HepG2 (cell line): Measurements from ENCODE around the gene RANBP3. TPM values are rescaled to one million over a fixed set of nuclear protein-coding genes. Genes with fewer than 3 reads are reported as not detected.

ENCODE experiments used
- ARID4A ChIP-seq: sonication (generic); formaldehyde crosslinking; IDR thresholded peaks from 2 replicates; pipeline ENCODE4 v1.5.0; 2020; ENCODE audit warnings: mild to moderate bottlenecking, missing genetic modification reagents, borderline replicate concordance
- EED ChIP-seq: sonication (generic); formaldehyde crosslinking; IDR thresholded peaks from 2 replicates; pipeline ENCODE4 v1.5.0; 2020; ENCODE audit warnings: mild to moderate bottlenecking, missing genetic modification reagents
- ELF1 ChIP-seq: sonication (generic); formaldehyde crosslinking; IDR thresholded peaks from 2 replicates; pipeline ENCODE4 v1.4.0; 2020; ENCODE audit warnings: missing genetic modification reagents
- GABPB1 ChIP-seq: IDR thresholded peaks from 2 replicates; pipeline ENCODE4 v1.6.1; 2016; ENCODE audit warnings: mild to moderate bottlenecking, missing genetic modification reagents, moderate library complexity, missing compliant biosample characterization
- GRHL1 ChIP-seq: sonication (generic); formaldehyde crosslinking; conservative IDR thresholded peaks from 2 replicates; pipeline ENCODE4 v1.8.0; 2022; ENCODE audit warnings: missing genetic modification reagents
- HHEX ChIP-seq: IDR thresholded peaks from 2 replicates; pipeline ENCODE4 v1.6.1; 2016; ENCODE audit warnings: control low read depth
- KDM5B ChIP-seq: sonication (generic); formaldehyde crosslinking; IDR thresholded peaks from 2 replicates; pipeline ENCODE4 v1.4.0; 2020; ENCODE audit warnings: missing genetic modification reagents, mild to moderate bottlenecking, borderline replicate concordance
- KLF6 ChIP-seq: IDR thresholded peaks from 2 replicates; pipeline ENCODE4 v1.8.0; 2016; ENCODE audit warnings: missing biosample characterization, missing genetic modification reagents
- MAZ ChIP-seq, 2 experiments: sonication (generic) in 1 of 2; formaldehyde crosslinking in 1 of 2; IDR thresholded peaks; 2 replicates each; pipeline versions ENCODE4 v1.5.0 to v1.6.1; 2012 to 2020; ENCODE audit warnings: low read depth in 2 of 2, mild to moderate bottlenecking in 2 of 2, borderline replicate concordance in 1 of 2, improper control_type of control experiment in 1 of 2, low read length in 1 of 2, missing genetic modification reagents in 1 of 2, moderate library complexity in 1 of 2
- MYC ChIP-seq: sonication (generic); formaldehyde crosslinking; IDR thresholded peaks from 2 replicates; pipeline ENCODE4 v1.9.0; 2021; ENCODE audit warnings: missing genetic modification reagents, borderline replicate concordance
- NFRKB ChIP-seq: fragments of 450-650 bp; IDR thresholded peaks from 2 replicates; pipeline ENCODE4 v1.6.1; 2017
- NFYC ChIP-seq: IDR thresholded peaks from 2 replicates; pipeline ENCODE4 v1.6.1; 2016; ENCODE audit warnings: missing genetic modification reagents, missing compliant biosample characterization
- SAFB2 ChIP-seq: sonication (generic); formaldehyde crosslinking; IDR thresholded peaks from 2 replicates; pipeline ENCODE4 v1.5.1; 2020; ENCODE audit warnings: missing genetic modification reagents, low read depth, mild to moderate bottlenecking, borderline replicate concordance
- SAP130 ChIP-seq: IDR thresholded peaks from 2 replicates; pipeline ENCODE4 v1.6.1; 2016; ENCODE audit warnings: low read depth
- SRSF9 ChIP-seq: fragments of 200-400 bp; formaldehyde crosslinking; IDR thresholded peaks from 2 replicates; pipeline ENCODE4 v1.6.1; 2018; ENCODE audit warnings: borderline replicate concordance, mild to moderate bottlenecking, low read depth, low read length; ENCODE audit not compliant: insufficient read depth, poor library complexity, severe bottlenecking
- TCF7L2 ChIP-seq: IDR thresholded peaks from 2 replicates; pipeline ENCODE4 v1.6.1; 2011; ENCODE audit warnings: mild to moderate bottlenecking, low read depth, low read length, moderate library complexity
- TOPORS ChIP-seq: sonication (generic); formaldehyde crosslinking; IDR thresholded peaks from 2 replicates; pipeline ENCODE4 v1.8.0; 2023; ENCODE audit warnings: mild to moderate bottlenecking, missing genetic modification reagents
- TP53 ChIP-seq: sonication (generic); formaldehyde crosslinking; conservative IDR thresholded peaks from 2 replicates; pipeline ENCODE4 v1.4.0; 2020; ENCODE audit warnings: missing genetic modification reagents
- TSC22D2 ChIP-seq: sonication (generic); formaldehyde crosslinking; IDR thresholded peaks from 2 replicates; pipeline ENCODE4 v1.5.1; 2020; ENCODE audit warnings: missing genetic modification reagents, mild to moderate bottlenecking, borderline replicate concordance
- ZFP41 ChIP-seq: sonication (generic); formaldehyde crosslinking; IDR thresholded peaks from 2 replicates; pipeline ENCODE4 v1.4.0; 2020; ENCODE audit warnings: mild to moderate bottlenecking, missing genetic modification reagents, borderline replicate concordance
- ZNF124 ChIP-seq: sonication (generic); formaldehyde crosslinking; IDR thresholded peaks from 2 replicates; pipeline ENCODE4 v1.4.0; 2020; ENCODE audit warnings: missing genetic modification reagents
- ZNF260 ChIP-seq: sonication (generic); formaldehyde crosslinking; IDR thresholded peaks from 2 replicates; pipeline ENCODE4 v1.4.0; 2020; ENCODE audit warnings: missing genetic modification reagents, low read depth, mild to moderate bottlenecking, borderline replicate concordance
- ZNF761 ChIP-seq: sonication (generic); formaldehyde crosslinking; conservative IDR thresholded peaks from 2 replicates; pipeline ENCODE4 v1.4.0; 2020; ENCODE audit warnings: mild to moderate bottlenecking, missing genetic modification reagents
- ZNF83 ChIP-seq: sonication (generic); formaldehyde crosslinking; IDR thresholded peaks from 2 replicates; pipeline ENCODE4 v1.4.0; 2020; ENCODE audit warnings: missing genetic modification reagents, mild to moderate bottlenecking, borderline replicate concordance
- polyA plus RNA-seq, 8 experiments: library from polyadenylated mRNA; depleted of rRNA in 3 of 8; stranded (reverse) in 7 of 8; unstranded in 1 of 8; fragments of >200 nt; fragmentation: Illumina TruSeq in 4 of 8; extraction: Trizol in 4 of 8; gene quantifications; 2 replicates each; pipeline versions ENCODE4 v1.2.1 to v1.2.3, GENCODE V29; 2011 to 2016; ENCODE audit warnings: low read depth in 4 of 8, missing spikeins in 1 of 8, mixed read lengths in 1 of 8; ENCODE audit not compliant: insufficient read depth in 1 of 8
- total RNA-seq, 5 experiments: library from RNA; depleted of rRNA; stranded (reverse); fragments of >200 nt; fragmentation: Illumina TruSeq; extraction: Trizol; gene quantifications; 2 replicates each; pipeline ENCODE4 v1.2.3, GENCODE V29; 2016; ENCODE audit warnings: low read depth in 1 of 5

The RANBP3 gene
- total and polyA plus RNA-seq, 2 of the 13 experiments (the other 11 are each of a cell fraction or from before 2014, with no cell fraction given), result 39.5 to 149 TPM

GRCh38 chr19:5904352-5905113 lies 73.4 kb downstream of the RANBP3 start, which contains the start of gene VMAC (continued):
- no peak for TF ChIP-seq GRHL1
- peak; percentile 42; the same call in 1 of the 2 replicates for TF ChIP-seq ZNF124
- TF ChIP-seq ARID4A (CRISPR knock-in tag), result peak; percentile 89
- TF ChIP-seq NFRKB, result no peak
- 0 out of 2 replicates have a peak, but pooled peaks have one; percentile 58 for TF ChIP-seq TOPORS
- no peak for TF ChIP-seq ZFP41 (CRISPR knock-in tag)
- TF ChIP-seq TP53 (CRISPR knock-in tag), result no peak
- no peak for TF ChIP-seq KDM5B (CRISPR knock-in tag)
- TF ChIP-seq TSC22D2, result no peak
- TF ChIP-seq MYC (CRISPR knock-in tag), result peak; percentile 17
- TF ChIP-seq ZNF761 (CRISPR knock-in tag), result 0 out of 2 replicates have a peak, but pooled peaks have one; percentile 35
- TF ChIP-seq SRSF9, result no peak
- TF ChIP-seq GABPB1 (CRISPR knock-in tag), result peak; percentile 78
- peak; percentile 88 for TF ChIP-seq ELF1 (CRISPR knock-in tag)
- no peak for TF ChIP-seq ZNF260 (CRISPR knock-in tag)
- TF ChIP-seq SAFB2 (CRISPR knock-in tag), result 0 out of 2 replicates have a peak, but pooled peaks have one; percentile 38
- no peak for TF ChIP-seq HHEX (CRISPR knock-in tag)
- peak; percentile 81 for TF ChIP-seq NFYC (CRISPR knock-in tag)
- peak; percentile 82 for TF ChIP-seq SAP130 (CRISPR knock-in tag)
- no peak for TF ChIP-seq ZNF83 (CRISPR knock-in tag)
- no peak for TF ChIP-seq MAZ (IDR thresholded peaks at IDR 0.05; ENCODE audit: borderline replicate concordance, low read depth, low read length)
- peak; percentile 79 for TF ChIP-seq MAZ (CRISPR knock-in tag; IDR thresholded peaks at IDR 0.05; ENCODE audit: low read depth)
- no peak for TF ChIP-seq KLF6 (CRISPR knock-in tag)
- no peak for TF ChIP-seq TCF7L2
- TF ChIP-seq EED (CRISPR knock-in tag), result peak; percentile 89
